ENCODE results near the gene PRM2.

The PRM2 gene

GRCh38 chr16:11276143-11276895 lies at the start of gene PRM2:
TSS of gene PRM2 (minus strand) at chr16:11276480. CDS start at chr16:11276370, 110 bp downstream.
- no peak for DNase-seq

DNA sequence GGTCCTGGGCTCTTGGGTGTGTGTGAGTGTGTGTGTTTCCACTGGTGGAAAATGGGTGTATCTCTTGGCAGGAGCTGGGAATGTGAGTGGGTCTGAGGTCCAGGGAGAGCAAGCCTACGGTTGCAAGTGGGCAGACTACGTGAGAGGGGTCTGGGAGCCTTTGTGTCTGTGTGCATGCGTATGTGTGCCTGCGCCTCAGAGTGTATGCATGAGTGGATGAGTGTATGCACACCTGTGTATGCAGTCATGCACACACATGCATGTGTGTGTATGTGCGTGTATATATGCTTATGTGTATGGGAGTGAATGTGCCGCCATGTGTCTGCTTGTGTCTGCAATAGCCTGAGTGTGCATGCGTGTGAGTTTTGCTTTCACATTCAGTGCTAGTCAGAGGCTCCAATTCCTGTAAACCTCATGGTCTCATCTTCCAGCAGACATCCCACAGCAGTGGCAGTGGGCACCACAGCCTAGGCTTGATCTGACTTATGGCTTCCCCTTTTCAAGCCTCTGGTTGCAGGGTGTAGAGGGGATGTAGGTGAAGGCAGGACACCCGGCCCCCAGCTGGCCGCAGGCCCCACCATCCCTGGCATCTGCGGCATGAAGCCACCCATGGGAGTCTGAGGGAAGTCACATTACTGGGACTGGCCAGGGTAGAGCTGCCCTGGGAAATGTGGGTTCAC lies 49.3 kb upstream of the PRM2 start:
- no peak for DNase-seq

GRCh38 chr16:11323551-11324336 lies 47.5 kb upstream of the PRM2 start:
- no peak for DNase-seq

DNA sequence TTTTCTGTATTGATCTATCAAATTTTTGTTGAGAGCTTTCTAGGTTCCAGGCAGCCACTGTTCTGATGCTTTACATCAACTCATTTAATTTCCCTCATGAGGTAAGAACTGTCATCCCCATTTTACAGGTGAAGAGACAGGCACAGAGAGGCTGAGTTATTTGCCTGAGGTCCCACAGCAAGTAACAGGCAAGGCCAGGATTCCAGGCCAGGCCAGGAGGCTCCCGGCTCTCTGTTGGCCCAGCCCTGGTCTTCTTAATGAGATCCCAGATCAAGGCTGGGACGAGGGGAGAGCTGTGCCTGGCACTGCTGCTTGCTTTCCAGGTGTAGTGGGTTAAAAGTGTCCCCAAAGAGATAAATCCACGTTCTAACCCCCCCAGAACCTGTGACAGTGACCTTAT lies 46.5 kb upstream of the PRM2 start:
- DNase-seq: no peak

- no peak for DNase-seq
These were observed 45.4 kb upstream of the PRM2 start for GRCh38 chr16:11321662-11322061.

DNA sequence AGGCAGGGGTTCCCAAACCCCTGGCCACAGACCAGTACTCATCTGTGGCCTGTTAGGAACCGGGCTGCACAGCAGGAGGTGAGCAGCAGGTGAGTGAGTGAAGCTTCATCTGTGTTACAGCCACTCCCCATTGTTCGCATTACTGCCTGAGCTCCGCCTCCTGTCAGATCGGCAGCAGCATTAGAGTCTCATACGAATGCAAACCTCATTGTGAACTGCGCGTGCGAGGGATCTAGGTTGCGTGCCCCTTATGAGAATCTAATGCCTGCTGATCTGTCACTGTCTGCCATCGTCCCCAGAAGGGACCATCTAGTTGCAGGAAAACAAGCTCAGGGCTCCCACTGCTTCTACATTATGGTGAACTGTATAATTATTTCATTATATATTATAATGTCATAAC lies 43.9 kb upstream of the PRM2 start:
- no peak for DNase-seq

DNA sequence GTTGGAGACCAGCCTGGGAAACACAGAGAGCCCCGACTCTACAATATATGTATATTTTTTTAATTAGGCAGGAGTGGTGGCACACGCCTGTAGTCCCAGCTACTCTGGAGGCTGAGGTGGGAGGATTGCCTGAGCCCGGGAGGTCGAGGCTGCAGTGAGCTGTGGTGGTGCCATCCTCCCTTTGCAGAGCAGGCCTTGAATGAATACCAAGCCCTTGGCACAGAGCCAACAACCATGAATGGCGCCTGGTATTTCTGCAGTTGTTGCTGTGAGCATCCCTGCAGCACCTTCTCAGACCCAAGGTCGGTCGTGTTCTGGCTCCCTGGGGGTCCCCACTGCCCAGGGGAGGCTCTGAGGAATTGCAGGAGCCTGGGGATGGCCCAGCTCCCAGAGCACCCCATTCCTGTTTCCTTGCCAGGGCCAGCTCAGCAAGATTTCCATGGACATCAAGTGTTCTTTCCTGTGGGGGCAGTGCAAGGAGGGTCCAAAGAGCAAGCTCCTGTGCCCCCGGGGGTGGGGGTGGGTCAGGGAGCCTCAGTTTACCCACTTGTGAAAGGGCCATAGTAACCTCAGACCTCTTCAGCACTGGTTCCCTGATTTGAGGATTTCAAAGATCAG lies 43.4 kb upstream of the PRM2 start:
- DNase-seq: no peak

GRCh38 chr16:11318817-11319216 lies 42.5 kb upstream of the PRM2 start:
- DNase-seq: no peak

DNA sequence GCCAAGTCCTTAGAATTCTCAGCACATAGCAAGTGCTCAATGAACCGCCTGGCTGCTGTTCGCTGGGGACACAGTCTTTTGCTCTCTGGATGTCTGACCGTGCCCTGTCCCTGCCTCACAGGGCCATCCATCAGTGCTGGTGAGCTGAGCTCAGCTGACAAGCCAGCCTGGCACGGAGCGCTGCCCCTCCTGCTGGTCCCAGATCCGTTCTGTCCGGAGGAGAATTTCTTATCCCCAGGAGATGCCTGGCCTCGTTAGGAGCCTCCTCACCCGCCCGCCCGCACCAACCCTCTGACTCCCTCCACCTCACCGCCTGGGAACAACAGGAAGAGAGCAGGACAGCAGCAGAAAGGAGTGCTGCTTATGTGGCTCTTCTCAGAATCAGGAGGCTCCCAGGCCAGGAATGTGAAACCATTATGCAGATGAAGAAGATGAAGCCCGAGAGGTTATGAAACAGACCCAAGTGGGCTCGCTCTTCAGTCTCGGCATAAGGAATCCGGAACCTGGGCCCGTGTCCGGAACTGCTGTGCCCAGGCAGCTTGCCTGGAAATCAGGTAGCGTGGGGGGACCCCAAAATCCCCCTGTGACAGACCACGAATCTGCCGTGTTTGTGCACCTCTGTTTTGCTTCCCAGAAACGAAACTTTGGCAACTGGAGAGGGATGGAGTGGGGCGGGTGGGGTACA lies 40.2 kb upstream of the PRM2 start:
- no peak for DNase-seq

DNA sequence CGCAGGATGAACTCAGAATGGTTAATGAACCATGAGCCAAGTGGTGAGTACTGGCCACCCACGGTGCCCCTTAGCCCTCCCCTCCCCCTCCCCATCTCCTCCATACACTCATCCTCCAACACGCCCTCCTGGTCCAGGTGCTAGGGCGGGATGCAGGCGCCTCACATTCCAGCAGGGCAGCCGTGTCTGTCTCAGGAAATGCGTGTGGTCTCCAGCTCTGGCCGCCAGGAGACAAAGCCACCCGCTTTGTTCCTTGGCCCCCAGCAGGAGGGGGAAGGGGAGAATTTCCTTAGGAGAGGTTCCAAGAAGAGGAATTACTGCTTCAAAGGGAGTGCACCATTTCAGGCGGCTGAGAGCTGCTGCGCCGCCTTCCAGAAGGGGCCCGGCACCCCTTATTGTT lies 39.2 kb upstream of the PRM2 start:
- no peak for DNase-seq

DNA sequence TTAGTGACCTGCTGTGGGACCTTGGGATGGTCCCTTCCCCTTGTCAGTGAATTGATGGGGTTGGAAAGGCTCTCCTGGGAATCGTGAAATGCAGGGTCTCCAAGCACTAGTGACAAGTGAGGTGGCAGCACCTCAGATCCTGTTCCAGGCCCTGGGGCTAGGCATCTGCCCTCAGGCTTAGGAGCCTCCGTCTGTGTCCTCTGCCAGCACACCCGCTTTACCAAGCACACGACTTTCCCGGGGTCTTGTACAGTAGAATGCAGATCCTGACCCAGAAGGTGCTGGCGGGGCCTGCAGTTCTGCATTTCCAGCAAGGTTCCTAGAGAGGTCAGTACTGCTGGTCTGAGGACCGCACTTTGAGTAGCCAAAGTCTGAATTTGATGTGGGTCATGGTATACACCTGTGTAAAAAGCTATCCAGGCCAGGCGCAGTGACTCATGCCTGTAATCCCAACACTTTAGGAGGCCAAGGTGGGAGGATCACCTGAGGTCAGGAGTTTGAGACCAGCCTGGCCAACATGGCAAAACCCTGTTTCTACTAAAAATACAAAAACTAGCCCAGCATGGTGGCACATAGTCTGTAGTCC lies 38.1 kb upstream of the PRM2 start:
- no peak for DNase-seq

GRCh38 chr16:11313493-11314308 lies 37.4 kb upstream of the PRM2 start:
- no peak for DNase-seq

GRCh38 chr16:11312718-11313492 lies 36.6 kb upstream of the PRM2 start:
- peak; percentile 35 for DNase-seq

DNA sequence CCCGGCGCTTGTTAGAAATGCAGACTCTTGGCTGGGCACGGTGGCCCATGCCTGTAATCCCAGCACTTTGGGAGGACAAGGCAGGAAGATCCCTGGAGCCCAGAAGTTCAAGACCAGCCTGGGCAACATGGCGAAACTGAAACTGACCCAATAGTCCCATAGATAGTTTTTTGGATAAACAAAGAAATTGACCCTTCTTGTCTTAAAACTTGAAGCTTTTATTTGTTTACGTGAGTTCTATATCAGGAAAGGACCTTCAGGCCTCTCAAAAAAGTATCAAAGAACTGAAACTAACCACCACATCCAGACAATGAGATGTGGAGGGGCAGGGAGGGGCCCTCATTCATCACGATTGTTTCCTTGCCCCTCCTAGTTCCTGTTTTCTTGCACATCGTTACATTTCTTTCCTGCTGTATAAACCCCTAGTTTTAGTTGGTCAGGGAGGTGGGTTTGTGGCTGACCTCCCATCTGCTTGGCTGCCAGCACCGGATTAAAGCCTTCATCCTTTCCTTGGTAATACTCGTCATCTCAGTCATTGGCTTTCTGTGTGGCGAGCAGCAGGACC lies 34.8 kb upstream of the PRM2 start:
- peak; percentile 50 for DNase-seq

GRCh38 chr16:11310634-11310977 lies 34.3 kb upstream of the PRM2 start:
- DNase-seq: no peak

- no peak for DNase-seq
These were observed 33.8 kb upstream of the PRM2 start for GRCh38 chr16:11309895-11310633.

DNA sequence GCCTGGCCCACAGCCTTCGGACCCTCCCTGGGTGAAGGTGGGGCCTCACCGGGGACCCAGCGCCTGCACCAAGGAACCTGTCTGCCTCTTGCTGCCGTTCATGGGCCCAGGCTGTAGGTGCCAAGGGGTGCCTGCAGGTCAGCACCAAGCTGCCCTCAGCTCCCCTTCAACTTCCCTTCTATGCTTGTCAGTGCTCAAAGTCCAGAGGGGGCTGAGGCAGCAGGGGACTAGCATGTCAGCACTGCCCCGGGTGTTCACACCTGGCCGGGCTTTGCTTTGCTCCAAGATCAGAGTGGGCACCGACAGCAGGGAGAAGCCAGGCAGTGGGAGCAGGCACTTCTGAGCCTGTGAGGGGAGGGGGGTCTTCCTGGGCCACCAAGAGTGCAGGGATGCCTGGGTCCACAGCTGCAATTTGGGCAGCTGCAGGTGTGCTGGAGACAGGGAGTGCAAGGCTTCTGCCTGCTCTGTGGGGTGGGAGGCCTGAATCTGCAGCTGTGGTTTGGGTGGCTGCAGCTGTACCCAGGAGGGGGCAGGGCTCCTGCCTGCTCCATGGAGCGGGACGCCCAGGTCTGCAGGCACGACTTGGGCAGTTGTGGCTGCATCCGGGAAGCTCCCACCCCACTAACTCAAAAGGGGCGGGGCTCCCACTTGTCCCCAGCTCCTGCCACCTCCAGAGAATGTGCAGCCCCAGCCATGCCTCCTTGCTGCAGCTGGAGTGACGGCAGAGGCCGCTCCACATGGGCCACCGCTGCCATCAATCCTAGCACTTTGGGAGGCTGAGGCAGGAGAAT lies 32.4 kb upstream of the PRM2 start:
- no peak for DNase-seq

DNA sequence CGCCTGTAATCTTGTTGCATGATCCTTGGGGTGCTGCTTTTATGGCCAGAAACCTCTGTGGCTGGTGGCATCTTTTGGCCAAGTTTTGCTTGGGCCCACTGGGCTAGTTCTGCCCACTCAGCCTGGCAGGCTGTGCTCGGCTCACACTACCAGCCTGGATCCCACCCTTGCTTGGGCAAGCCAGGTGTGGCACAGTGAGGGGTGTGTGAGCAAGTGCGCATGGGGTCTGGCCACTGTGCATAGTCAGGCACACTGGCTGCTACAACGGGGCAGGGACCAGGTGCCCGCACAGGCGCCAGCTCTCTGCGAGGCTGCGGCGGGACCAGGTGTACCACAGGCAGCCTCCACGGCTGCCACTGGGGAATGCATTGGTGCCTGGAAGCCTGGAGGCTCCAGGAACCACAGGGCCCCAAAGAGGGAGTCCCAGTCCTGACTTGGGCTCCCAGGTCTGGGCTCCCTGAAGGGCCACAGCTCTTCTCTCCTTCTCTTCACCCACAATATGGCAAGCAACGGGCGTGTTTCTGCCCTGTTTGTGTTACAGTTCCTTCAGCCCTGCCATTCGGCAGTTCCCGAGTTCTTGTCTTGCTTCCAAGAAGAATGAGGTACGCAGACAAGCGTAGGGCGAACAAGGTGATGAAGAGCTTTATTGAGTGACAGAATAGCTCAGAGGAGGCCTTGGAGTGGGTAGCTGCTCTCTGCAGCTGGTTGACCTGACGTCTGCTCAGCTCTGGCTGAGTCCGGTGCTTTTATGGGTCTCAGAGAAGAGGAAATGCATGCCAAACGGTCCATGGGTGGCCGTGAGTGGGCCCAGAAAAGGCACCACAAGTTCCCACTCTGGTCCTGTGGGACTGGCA lies 31.6 kb upstream of the PRM2 start:
- DNase-seq: no peak

All from CD4-positive, alpha-beta T cell treated with Interleukin-12 subunit alpha and Interleukin-12 subunit beta, for 1 hour (primary cell).